ENCODE measurements around the gene ZNG1B. TPM values are rescaled to one million over a fixed set of nuclear protein-coding genes. Genes with fewer than 3 reads are reported as not detected.
"Not testable (repeated sequence)": the region's sequence is repeated elsewhere in the genome, so short reads cannot be mapped to it uniquely, and the experiment has no call there.

The ZNG1B gene
- total RNA-seq: 30.2 TPM
- long read RNA-seq, transcript CBWD2-201 (15 exons, 1,812 nt): major isoform, 22 of 36 reads
- long read RNA-seq, transcript CBWD2-202 (16 exons, 1,740 nt): minor isoform, 5 of 36 reads
- long read RNA-seq, partial matches to known transcripts: 1 of 36 reads
- long read RNA-seq, other reads (novel, unspliced or antisense): 3 of 36 reads

DNA sequence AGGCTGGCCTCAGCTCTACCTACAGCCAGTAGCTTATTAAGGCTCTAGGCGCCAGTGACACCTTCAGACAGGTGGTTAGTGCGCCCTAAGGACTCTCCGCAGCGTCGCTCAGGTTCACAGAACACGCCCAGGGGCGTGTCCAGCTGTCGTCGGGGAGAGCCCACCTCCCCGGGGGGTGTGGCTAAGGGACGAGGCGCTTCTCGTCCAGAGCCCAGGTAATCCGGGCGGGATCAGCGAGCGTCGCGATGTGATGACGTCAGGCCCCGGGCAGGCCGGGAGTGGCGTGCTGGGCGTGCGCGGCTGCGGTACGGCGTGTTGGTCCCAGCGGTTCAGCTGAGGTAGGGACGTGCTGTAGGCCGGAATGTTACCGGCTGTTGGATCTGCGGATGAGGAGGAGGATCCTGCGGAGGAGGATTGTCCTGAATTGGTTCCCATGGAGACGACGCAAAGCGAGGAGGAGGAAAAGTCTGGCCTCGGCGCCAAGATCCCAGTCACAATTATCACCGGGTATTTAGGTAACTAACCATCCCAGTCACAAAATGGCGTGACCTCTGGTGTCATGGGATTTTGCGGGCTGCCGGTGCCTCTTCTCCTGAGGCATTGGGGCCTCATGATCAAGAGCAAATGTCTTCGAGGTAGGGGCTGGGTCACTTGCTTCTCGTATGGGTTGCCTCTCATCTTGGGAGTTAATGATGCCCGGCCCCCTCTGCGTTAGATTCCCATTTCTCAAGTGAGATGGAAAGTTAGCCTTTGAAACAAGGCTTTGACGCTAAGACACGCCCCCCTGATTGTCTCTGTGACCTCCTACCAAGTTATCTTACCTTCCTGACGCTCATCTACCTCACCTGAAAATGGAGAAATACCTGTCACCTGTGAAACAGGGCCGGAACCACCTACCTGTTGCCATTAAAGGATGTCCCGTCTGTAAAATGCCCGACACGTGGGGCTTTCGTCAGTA, at the start of gene ZNG1B:
ZNG1B (plus strand) TSS at position 184 of the 958 bp plus-strand sequence; CDS start at position 362, 178 bp downstream.
- H3K36me3 ChIP-seq; intact Hi-C loops (cut with DNase I); H3K9me3 ChIP-seq; ATAC-seq; H3K27me3 ChIP-seq; H3K4me1 ChIP-seq: not testable (repeated sequence)
- DNase-seq: peak; percentile 91
- H3K4me3 ChIP-seq: peak within 1 kb of the TSS; percentile 52
- peak within 1 kb of the TSS; percentile 72 for H3K27ac ChIP-seq

DNA sequence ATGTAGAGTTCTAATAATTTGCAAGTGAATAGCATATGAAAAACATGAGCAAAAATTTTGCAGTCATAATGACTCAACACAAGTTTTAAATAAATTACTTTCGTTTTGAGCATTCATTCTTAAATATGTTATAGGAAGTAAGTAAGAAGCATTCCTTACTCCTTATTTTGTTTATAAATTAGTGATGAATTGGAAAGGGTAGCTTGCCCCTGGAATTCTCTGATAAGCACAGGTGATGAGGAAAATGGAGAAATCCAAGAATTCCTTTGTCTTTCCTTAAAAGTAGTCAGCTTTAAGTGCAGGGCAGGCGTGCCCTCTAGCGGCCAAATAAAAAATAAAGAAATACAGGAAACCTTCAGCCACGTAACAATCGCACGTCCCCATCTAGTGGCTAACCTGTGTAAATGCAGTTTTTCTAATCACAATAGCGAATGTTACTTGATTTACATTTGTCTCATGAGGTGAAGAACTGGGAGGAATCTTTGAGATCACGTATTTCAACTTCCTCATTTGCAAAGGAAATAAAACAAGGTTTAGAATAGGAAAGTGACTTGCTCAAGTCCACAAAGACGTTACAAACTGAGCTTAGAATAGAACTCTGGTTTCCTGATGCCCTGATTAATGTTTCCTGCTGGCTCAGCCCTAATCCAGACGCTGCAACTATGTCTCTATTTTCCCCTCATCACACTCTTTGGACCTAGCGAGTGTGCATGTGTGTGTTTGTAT, 47.2 kb upstream of the ZNG1B start:
- no peaks in the 10 kb centered on the region for H3K9me3 ChIP-seq
- H3K4me3 ChIP-seq: peak overlapping the region; percentile 21
- peak; percentile 97 for ATAC-seq
- no peaks in the 10 kb centered on the region for H3K27me3 ChIP-seq
- TF ChIP-seq, protein P1, sequence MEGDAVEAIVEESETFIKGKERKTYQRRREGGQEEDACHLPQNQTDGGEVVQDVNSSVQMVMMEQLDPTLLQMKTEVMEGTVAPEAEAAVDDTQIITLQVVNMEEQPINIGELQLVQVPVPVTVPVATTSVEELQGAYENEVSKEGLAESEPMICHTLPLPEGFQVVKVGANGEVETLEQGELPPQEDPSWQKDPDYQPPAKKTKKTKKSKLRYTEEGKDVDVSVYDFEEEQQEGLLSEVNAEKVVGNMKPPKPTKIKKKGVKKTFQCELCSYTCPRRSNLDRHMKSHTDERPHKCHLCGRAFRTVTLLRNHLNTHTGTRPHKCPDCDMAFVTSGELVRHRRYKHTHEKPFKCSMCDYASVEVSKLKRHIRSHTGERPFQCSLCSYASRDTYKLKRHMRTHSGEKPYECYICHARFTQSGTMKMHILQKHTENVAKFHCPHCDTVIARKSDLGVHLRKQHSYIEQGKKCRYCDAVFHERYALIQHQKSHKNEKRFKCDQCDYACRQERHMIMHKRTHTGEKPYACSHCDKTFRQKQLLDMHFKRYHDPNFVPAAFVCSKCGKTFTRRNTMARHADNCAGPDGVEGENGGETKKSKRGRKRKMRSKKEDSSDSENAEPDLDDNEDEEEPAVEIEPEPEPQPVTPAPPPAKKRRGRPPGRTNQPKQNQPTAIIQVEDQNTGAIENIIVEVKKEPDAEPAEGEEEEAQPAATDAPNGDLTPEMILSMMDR (IDR thresholded peaks at IDR 0.05): peak; percentile 71
- H3K27ac ChIP-seq: no peak overlapping the region
- intact Hi-C loops (cut with DNase I): no loop called here
- no peak for DNase-seq
- no peaks in the 10 kb centered on the region for H3K36me3 ChIP-seq
- H3K4me1 ChIP-seq: no peaks in the 10 kb centered on the region

DNA sequence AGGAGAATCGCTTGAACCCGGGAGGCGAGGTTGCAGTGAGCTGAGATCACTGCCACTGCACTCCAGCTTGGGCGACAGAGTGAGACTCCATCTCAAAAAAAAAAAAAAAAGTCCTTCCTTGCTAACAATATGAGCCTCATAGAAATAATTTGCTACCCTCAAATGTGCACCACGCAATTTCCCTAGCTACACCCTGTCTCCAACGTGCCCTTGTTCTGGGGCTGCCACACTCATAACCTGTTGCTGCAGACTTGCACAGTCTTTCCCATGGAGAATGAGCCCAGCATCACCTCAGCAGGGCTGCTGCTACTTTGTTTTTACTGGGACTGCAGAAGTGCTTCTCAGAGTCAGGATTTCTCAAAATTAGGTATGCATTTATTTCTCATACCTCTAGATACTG, 46.4 kb upstream of the ZNG1B start:
- intact Hi-C loops (cut with DNase I): no loop called here
- no peaks in the 10 kb centered on the region for H3K27me3 ChIP-seq
- H3K27ac ChIP-seq: no peak overlapping the region
- no peak overlapping the region for H3K4me3 ChIP-seq
- no peaks in the 10 kb centered on the region for H3K4me1 ChIP-seq
- no peak for ATAC-seq
- DNase-seq: no peak
- H3K36me3 ChIP-seq: no peaks in the 10 kb centered on the region
- TF ChIP-seq, protein P1 (IDR thresholded peaks at IDR 0.05): no peak
- no peaks in the 10 kb centered on the region for H3K9me3 ChIP-seq

DNA sequence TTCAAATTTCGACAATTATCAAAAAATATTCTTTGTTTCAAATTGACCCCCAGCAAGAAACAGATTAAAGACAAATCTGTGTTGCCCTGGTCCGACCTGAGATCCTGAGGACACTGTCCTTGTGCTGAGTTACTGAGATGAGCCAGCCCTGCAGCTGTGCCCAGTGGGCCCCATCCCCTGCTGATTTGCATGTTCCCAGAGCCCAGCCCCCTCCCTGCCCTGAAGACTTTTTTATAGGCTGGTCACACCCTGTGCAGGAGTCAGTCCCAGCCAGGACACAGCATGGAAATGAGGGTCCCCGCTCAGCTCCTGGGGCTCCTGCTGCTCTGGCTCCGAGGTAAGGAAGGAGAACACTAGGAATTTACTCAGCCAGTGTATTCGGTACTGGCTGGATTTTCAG, 31.4 kb upstream of the ZNG1B start:
- Histone ChIP-seq H3K27ac (no peak overlapping the region), H3K4me1 (no peaks in the 10 kb centered on the region), H3K36me3 (no peaks in the 10 kb centered on the region), H3K4me3 (no peak overlapping the region), H3K9me3 (no peaks in the 10 kb centered on the region), H3K27me3 (no peaks in the 10 kb centered on the region)
- intact Hi-C loops (cut with DNase I): no loop called here
- DNase-seq: no peak
- ATAC-seq: no peak
- TF ChIP-seq, protein P1 (IDR thresholded peaks at IDR 0.05): no peak

DNA sequence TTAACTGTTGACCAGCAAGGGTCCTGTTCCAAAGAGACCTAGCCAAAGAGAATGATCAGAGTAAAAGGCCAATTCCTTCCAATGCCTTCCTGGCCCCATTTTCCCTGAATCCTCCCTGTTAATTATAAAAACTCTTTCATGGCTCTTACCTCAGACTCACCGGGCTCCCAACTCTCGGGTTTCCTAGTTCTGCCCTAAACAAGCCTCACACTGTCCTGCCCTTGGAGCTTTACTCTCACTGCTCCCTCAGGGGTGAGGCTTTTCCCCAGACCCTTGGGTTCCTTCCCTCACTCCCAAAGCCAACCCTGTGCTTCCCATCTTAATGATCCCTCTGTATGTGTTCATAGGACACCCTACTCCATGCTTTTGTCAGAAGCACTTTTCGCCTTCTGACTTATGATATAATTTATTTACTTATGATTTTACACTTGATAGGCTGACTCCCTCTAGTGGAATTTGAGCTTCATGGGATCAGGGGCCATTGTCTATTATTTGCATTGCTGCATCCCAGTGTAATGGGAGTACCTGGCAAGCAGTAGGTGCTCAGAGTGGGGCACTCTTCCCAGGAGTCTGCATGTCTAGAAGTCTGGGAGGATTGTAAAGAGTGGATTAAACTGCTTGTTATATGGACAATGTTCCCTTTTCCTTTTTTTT, 29.9 kb upstream of the ZNG1B start:
- intact Hi-C loops (cut with DNase I): no loop called here
- TF ChIP-seq, protein P1 (IDR thresholded peaks at IDR 0.05): peak; percentile 22
- Histone ChIP-seq H3K27ac (no peak overlapping the region), H3K27me3 (no peaks in the 10 kb centered on the region), H3K4me1 (no peaks in the 10 kb centered on the region), H3K4me3 (no peak overlapping the region), H3K36me3 (no peaks in the 10 kb centered on the region), H3K9me3 (no peaks in the 10 kb centered on the region)
- ATAC-seq (peak; percentile 49), DNase-seq (no peak)

DNA sequence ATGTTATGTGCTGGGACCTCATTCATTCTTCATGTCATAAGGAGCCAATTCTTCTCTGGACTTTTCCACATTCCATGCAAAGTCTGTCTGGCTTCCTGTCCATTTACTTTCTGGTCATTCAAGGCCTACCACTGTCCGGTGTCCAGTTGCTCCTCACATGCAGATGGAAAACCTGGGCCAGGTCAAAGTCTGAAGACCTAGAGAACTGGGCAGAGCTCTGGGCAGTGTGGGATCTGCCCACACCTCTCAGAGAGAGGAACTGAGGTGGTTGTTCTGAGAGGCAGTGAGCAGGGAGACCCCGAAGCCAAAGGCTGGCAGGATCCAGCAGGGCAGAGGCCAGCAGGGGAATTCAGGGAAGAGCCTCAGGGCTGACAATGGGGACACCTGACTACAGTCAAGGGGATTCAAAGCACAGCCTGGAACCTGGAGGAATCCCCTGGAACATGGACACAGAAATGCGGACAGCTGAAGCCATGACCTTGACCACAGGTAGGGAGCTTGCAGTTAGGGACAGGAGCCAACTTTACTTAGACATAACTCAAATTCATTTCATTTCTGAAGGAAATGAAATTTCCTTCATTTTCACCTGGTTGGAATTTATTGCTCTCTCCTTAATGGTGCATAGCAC, 25.7 kb upstream of the ZNG1B start:
- H3K27me3 ChIP-seq; DNase-seq; intact Hi-C loops (cut with DNase I); H3K4me1 ChIP-seq; H3K27ac ChIP-seq; H3K4me3 ChIP-seq; H3K9me3 ChIP-seq; H3K36me3 ChIP-seq: not testable (repeated sequence)
- peak; percentile 23 for ATAC-seq

DNA sequence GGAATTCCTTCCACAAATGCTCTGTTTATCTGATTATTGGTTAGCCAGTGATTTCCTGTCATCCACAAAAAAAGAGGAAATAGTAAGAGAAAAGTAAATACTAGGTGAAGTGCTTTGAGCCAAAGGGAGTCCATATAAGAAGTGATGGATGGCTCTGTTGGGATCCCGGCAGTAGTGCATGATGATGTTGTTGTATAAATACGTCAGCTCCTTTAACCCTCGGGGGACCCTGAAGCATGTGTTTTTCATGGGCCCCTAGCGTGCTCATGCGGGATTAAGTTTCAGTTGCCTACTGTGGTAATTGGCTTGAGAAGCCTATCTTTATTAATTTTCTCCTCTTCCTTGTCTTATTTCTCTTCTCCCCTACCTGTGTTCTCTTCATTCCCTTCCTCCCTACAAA, 24.7 kb upstream of the ZNG1B start:
- ATAC-seq; H3K9me3 ChIP-seq; intact Hi-C loops (cut with DNase I); H3K27me3 ChIP-seq; H3K36me3 ChIP-seq; H3K4me1 ChIP-seq; H3K27ac ChIP-seq; H3K4me3 ChIP-seq; DNase-seq: not testable (repeated sequence)

DNA sequence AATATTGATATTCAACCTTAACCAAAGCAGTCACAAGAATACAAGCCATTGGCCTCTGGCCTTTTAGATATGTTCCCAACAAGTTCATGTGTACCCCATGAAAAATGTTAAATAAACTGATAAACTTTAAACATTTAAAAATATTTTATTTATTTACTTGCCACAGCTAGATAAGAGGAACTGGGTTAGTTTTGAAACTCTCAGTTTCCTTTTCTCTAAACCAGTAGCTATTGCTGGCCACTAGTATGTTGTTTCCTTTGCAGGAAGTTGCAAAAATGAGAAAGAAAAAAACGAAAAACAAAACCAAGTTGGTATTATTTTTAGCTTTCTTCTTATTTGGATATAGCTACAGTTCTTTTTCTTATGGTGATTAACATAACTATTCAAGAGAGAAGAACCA, 5.7 kb upstream of the ZNG1B start:
- H3K27ac ChIP-seq; H3K9me3 ChIP-seq; H3K36me3 ChIP-seq; ATAC-seq; H3K27me3 ChIP-seq; intact Hi-C loops (cut with DNase I); H3K4me1 ChIP-seq; H3K4me3 ChIP-seq; DNase-seq: not testable (repeated sequence)

DNA sequence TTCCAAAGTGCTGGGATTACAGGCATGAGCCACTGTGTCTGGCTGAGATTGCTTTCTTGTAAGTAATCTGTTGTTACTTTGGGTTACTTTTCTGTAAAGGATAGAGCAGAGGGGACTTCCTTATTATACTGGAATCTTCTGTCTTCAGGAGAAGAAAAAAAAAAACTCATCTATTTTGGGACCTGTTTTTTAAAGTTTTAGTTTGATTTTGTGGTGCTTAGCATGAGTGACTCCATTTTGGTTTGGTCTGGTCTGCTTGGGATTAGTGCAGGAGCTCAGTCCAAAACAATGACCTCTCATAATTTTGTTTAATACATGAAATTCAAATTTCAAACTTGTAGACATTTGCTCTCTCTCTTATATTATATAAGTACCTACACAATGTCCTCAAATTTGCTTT, 4.0 kb upstream of the ZNG1B start:
- intact Hi-C loops (cut with DNase I); H3K27me3 ChIP-seq; DNase-seq: not testable (repeated sequence)

More for the DNA sequence above, 4.0 kb upstream of the ZNG1B start:
- not testable (repeated sequence) for H3K4me3 ChIP-seq, H3K36me3 ChIP-seq, H3K4me1 ChIP-seq, H3K27ac ChIP-seq, ATAC-seq, H3K9me3 ChIP-seq
